GM23248 (cell line): ENCODE measurements around the gene FAM117B. TPM values are rescaled to one million over a fixed set of nuclear protein-coding genes. Genes with fewer than 3 reads are reported as not detected.
A peak's percentile ranks its signal among the peaks of the same experiment; 100 is the strongest.

Source experiments
- DNase-seq: peaks from one replicate; pipeline ENCODE4 v3.0.0-alpha.2; 2015
- H2AFZ ChIP-seq: fragments of 200-600 bp; sonication (generic); 2 replicates; pipeline ENCODE4 v1.6.1; 2016; ENCODE audit warnings: antibody characterized with exemption
- H3F3A ChIP-seq: fragments of 200-600 bp; sonication (generic); 2 replicates; pipeline ENCODE4 v1.6.1; 2016; ENCODE audit warnings: mild to moderate bottlenecking, antibody characterized with exemption, mixed run types; ENCODE audit not compliant: insufficient read depth
- H3K27ac ChIP-seq: fragments of 200-600 bp; sonication (generic); 2 replicates; pipeline ENCODE4 v1.5.1; 2016; ENCODE audit warnings: mild to moderate bottlenecking
- H3K27me3 ChIP-seq: fragments of 200-600 bp; sonication (generic); replicated peaks from 2 replicates; pipeline ENCODE4 v1.6.1; 2016; ENCODE audit warnings: mild to moderate bottlenecking; ENCODE audit not compliant: insufficient read depth
- H3K36me3 ChIP-seq: fragments of 200-600 bp; sonication (generic); 2 replicates; pipeline ENCODE4 v1.6.1; 2016; ENCODE audit warnings: low read depth, mild to moderate bottlenecking
- H3K4me1 ChIP-seq: fragments of 200-600 bp; sonication (generic); 2 replicates; pipeline ENCODE4 v1.6.1; 2016; ENCODE audit warnings: mild to moderate bottlenecking; ENCODE audit not compliant: insufficient read depth
- H3K4me2 ChIP-seq: fragments of 200-600 bp; sonication (generic); one replicate; pipeline ENCODE4 v1.6.1; 2016; ENCODE audit warnings: mild to moderate bottlenecking; ENCODE audit not compliant: unreplicated experiment
- H3K4me3 ChIP-seq: fragments of 200-600 bp; sonication (generic); 2 replicates; pipeline ENCODE4 v1.5.1; 2016; ENCODE audit warnings: mild to moderate bottlenecking
- H3K79me2 ChIP-seq: fragments of 200-600 bp; sonication (generic); 2 replicates; pipeline ENCODE4 v1.6.1; 2016; ENCODE audit warnings: mild to moderate bottlenecking; ENCODE audit not compliant: insufficient read depth
- H3K9ac ChIP-seq: fragments of 200-600 bp; sonication (generic); 2 replicates; pipeline ENCODE4 v1.6.1; 2016; ENCODE audit warnings: mild to moderate bottlenecking
- H3K9me2 ChIP-seq: fragments of 200-600 bp; sonication (generic); 2 replicates; pipeline ENCODE4 v1.6.1; 2016; ENCODE audit warnings: mixed run types, mild to moderate bottlenecking, moderate library complexity; ENCODE audit not compliant: insufficient read depth
- H3K9me3 ChIP-seq: fragments of 200-600 bp; sonication (generic); one replicate; pipeline ENCODE4 v1.6.1; 2017; ENCODE audit warnings: low read depth
- H4K20me1 ChIP-seq: fragments of 200-600 bp; sonication (generic); 2 replicates; pipeline ENCODE4 v1.6.0; 2016; ENCODE audit not compliant: insufficient read depth
- EZH2 ChIP-seq: fragments of 200-600 bp; sonication (generic); IDR thresholded peaks from 2 replicates; pipeline ENCODE4 v1.6.1; 2018; ENCODE audit warnings: antibody characterized with exemption, mild to moderate bottlenecking; ENCODE audit not compliant: insufficient read depth, poor library complexity, severe bottlenecking
- EZH2phosphoT487 ChIP-seq: fragments of 200-600 bp; sonication (generic); IDR thresholded peaks from 2 replicates; pipeline ENCODE4 v1.6.1; 2018; ENCODE audit warnings: antibody characterized with exemption, moderate library complexity, mild to moderate bottlenecking, low read depth; ENCODE audit not compliant: insufficient read depth
- WGBS, 2 experiments: methylation state at CpG; one replicate each; pipeline ENCODE4 v1.1.6; 2015 to 2017; ENCODE audit warnings: low lambda C conversion rate in 2 of 2, low coverage in 1 of 2; ENCODE audit errors: missing lambda C conversion rate in 2 of 2; 5-methylcytosine and 5-hydroxymethylcytosine counted together
- in situ Hi-C: fragments of 300-500 bp; cut with MboI; formaldehyde crosslinking; loops from 2 replicates; pipeline ENCODE4 v1.15.0; 2020
- polyA plus RNA-seq: library from polyadenylated mRNA; unstranded; fragments of >200 nt; fragmentation: Nextera tagmentation; extraction: Ambion mirVana; gene quantifications from 2 replicates; pipeline ENCODE4 v1.2.1, GENCODE V29; 2016
- total RNA-seq: library from RNA; depleted of rRNA; stranded (reverse); fragments of >200 nt; shearing (Covaris generic); gene quantifications from 2 replicates; pipeline ENCODE4 v1.2.3, GENCODE V29; 2014

The FAM117B gene
- total and polyA plus RNA-seq, 2 experiments from 2014 or later = 1.1 to 1.2 TPM

GRCh38 chr2:202808754-202809153, 174.0 kb downstream of the FAM117B start:
- H3K79me2 ChIP-seq = no peaks in the 10 kb centered on the region
- DNase-seq = no peak
- in situ Hi-C loops = no loop called here
- no peaks in the 10 kb centered on the region for H3K27me3 ChIP-seq
- no peaks in the 10 kb centered on the region for H3F3A ChIP-seq
- no peaks in the 10 kb centered on the region for H3K36me3 ChIP-seq
- H3K4me2 ChIP-seq = no peak overlapping the region
- H3K9me3 ChIP-seq = no peaks in the 10 kb centered on the region
- no peak overlapping the region for H2AFZ ChIP-seq
- no peak overlapping the region for H3K9ac ChIP-seq
- no peaks in the 10 kb centered on the region for H4K20me1 ChIP-seq
- no peak overlapping the region for H3K27ac ChIP-seq
- WGBS, 2 experiments = 86 to 92% methylated on average over 3 of the region's 3 CpGs
- TF ChIP-seq EZH2phosphoT487 (no peak), EZH2 (no peak)
- H3K4me1 ChIP-seq = 0 out of 2 replicates have a peak, but pooled peaks cover 5% of the 10 kb centered on the region
- no peaks in the 10 kb centered on the region for H3K9me2 ChIP-seq
- no peak overlapping the region for H3K4me3 ChIP-seq

- TF ChIP-seq EZH2 = no peak
- TF ChIP-seq EZH2phosphoT487 = no peak
- no peak overlapping the region for H3K27ac ChIP-seq
- H3K79me2 ChIP-seq = no peaks in the 10 kb centered on the region
- in situ Hi-C loops = no loop called here
- peaks cover 10% of the 10 kb centered on the region for H3K4me1 ChIP-seq
- H3K36me3 ChIP-seq = no peaks in the 10 kb centered on the region
- 96 to 98% methylated on average over 3 of the region's 3 CpGs for WGBS, 2 experiments
- H3K27me3 ChIP-seq = no peaks in the 10 kb centered on the region
- no peak for DNase-seq
- no peak overlapping the region for H3K4me3 ChIP-seq
- H3K4me2 ChIP-seq = no peak overlapping the region
- H2AFZ ChIP-seq = no peak overlapping the region
- H3F3A ChIP-seq = peaks cover 10% of the 10 kb centered on the region; the same call in 1 of the 2 replicates
- H4K20me1 ChIP-seq = no peaks in the 10 kb centered on the region
- H3K9ac ChIP-seq = no peak overlapping the region
- H3K9me3 ChIP-seq = no peaks in the 10 kb centered on the region
- no peaks in the 10 kb centered on the region for H3K9me2 ChIP-seq
These were observed 178.6 kb downstream of the FAM117B start for GRCh38 chr2:202813387-202813786.

- no peaks in the 10 kb centered on the region for H3K27me3 ChIP-seq
- H3K27ac ChIP-seq = no peak overlapping the region
- no peaks in the 10 kb centered on the region for H4K20me1 ChIP-seq
- H3K4me3 ChIP-seq = no peak overlapping the region
- DNase-seq = no peak
- no peaks in the 10 kb centered on the region for H3K79me2 ChIP-seq
- no peaks in the 10 kb centered on the region for H3K9me2 ChIP-seq
- H3K4me1 ChIP-seq = peaks cover 10% of the 10 kb centered on the region
- H3F3A ChIP-seq = peaks cover 10% of the 10 kb centered on the region; the same call in 1 of the 2 replicates
- WGBS, 2 experiments = 73 to 97% methylated on average over 1 of the region's 1 CpG
- no peak overlapping the region for H2AFZ ChIP-seq
- in situ Hi-C loops = no loop called here
- H3K36me3 ChIP-seq = no peaks in the 10 kb centered on the region
- H3K9ac ChIP-seq = no peak overlapping the region
- H3K9me3 ChIP-seq = no peaks in the 10 kb centered on the region
- no peak for TF ChIP-seq EZH2phosphoT487
- no peak for TF ChIP-seq EZH2
- no peak overlapping the region for H3K4me2 ChIP-seq
These were observed 179.5 kb downstream of the FAM117B start for GRCh38 chr2:202814226-202814625.

GRCh38 chr2:202815548-202816360, 181.0 kb downstream of the FAM117B start:
- H3K9ac ChIP-seq = 0 out of 2 replicates have a peak overlapping the region, but pooled peaks have one; percentile 16
- H3K4me3 ChIP-seq = peak overlapping the region; percentile 5; the same call in 1 of the 2 replicates
- H3F3A ChIP-seq = peaks cover 10% of the 10 kb centered on the region; the same call in 1 of the 2 replicates
- H3K27ac ChIP-seq = no peak overlapping the region
- no peaks in the 10 kb centered on the region for H3K36me3 ChIP-seq
- in situ Hi-C loops = no loop called here
- peaks cover 10% of the 10 kb centered on the region for H3K4me1 ChIP-seq
- peak overlapping the region; percentile 60 for H2AFZ ChIP-seq
- WGBS, 2 experiments = 13 to 15% methylated on average over 4 of the region's 4 CpGs
- TF ChIP-seq EZH2phosphoT487 (no peak), EZH2 (no peak)
- DNase-seq = peak; percentile 63
- H4K20me1 ChIP-seq = no peaks in the 10 kb centered on the region
- no peaks in the 10 kb centered on the region for H3K79me2 ChIP-seq
- no peaks in the 10 kb centered on the region for H3K27me3 ChIP-seq
- no peaks in the 10 kb centered on the region for H3K9me3 ChIP-seq
- H3K4me2 ChIP-seq = peak overlapping the region; percentile 23
- H3K9me2 ChIP-seq = no peaks in the 10 kb centered on the region
